GM19324 (cell line): ENCODE measurements around the gene MNX1.

Experiments used
- ATAC-seq: cut with Tn5 transposase; IDR thresholded peaks from one replicate; pipeline ENCODE4 v1.9.1; 2021; ENCODE audit warnings: mild to moderate bottlenecking, moderate library complexity; ENCODE audit not compliant: unreplicated experiment, low FRiP score

MNX1 gene

GRCh38 chr7:156985101-156985992, 25.1 kb downstream of the MNX1 start:
- no peak for ATAC-seq

GRCh38 chr7:156984174-156984891, 26.1 kb downstream of the MNX1 start:
- ATAC-seq = no peak

GRCh38 chr7:156979711-156980110, 30.8 kb downstream of the MNX1 start:
- no peak for ATAC-seq

GRCh38 chr7:156979007-156979606, 31.4 kb downstream of the MNX1 start:
- ATAC-seq = no peak

- ATAC-seq = no peak
Observed at GRCh38 chr7:156975620-156976019, 34.8 kb downstream of the MNX1 start.

GRCh38 chr7:156969972-156970420, 40.5 kb downstream of the MNX1 start:
- ATAC-seq = no peak

- no peak for ATAC-seq
Observed at GRCh38 chr7:156968183-156968582, 42.3 kb downstream of the MNX1 start.

- no peak for ATAC-seq
Observed at GRCh38 chr7:156966387-156966786, 44.1 kb downstream of the MNX1 start.

- ATAC-seq = no peak
Observed at GRCh38 chr7:156964971-156965370, 45.5 kb downstream of the MNX1 start.

GRCh38 chr7:156963472-156963871, 47.0 kb downstream of the MNX1 start:
- ATAC-seq = no peak

GRCh38 chr7:156962897-156963296, 47.6 kb downstream of the MNX1 start:
- ATAC-seq = no peak

- ATAC-seq = peak; percentile 77
Observed at GRCh38 chr7:156962145-156962544, 48.3 kb downstream of the MNX1 start.

- ATAC-seq = no peak
Observed at GRCh38 chr7:156956727-156957126, 53.7 kb downstream of the MNX1 start.

GRCh38 chr7:156954941-156955340, 55.5 kb downstream of the MNX1 start:
- ATAC-seq = no peak
